Measurements from ENCODE around the gene ATG9A.

The ATG9A gene

DNA sequence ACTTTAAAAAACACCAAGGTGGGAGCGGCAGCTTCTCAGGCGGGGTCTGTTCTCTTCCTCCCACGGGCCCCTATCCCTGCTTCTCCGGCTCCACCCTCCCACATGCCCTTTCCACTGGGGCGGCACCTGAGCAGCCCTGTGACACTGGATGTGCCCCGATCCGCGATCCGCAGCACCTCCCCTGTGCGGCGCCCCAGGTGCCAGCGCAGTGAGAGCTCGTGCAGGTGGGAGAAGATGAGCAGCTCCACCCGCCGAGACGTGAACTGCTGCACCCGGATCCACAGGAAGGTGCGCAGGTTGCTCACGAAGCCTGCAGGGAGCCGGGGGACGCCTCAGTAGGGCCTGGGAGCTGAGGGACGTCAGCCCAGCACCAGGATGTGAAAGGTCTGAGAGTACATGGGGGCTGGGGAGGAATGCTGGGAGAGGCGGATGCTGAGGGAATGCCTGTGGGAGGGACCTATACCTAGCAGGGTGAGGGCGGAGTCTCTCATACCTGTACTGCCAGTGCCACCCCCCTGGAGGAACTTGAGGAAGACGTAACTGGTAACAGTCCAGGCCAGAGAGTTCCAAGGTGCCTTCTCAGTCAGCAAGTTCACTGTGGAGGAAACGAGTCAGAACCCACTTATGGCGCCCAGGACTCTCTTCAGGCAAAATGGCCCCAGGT is 13.4 kb downstream of the ATG9A start:
- ChIA-PET POLR2A (ENCODE audit: low non-redundant PET) (no interaction called here), CTCF (interaction anchor here (0.7 kb wide), 1 partner anchor 14 kb away, joined by 3 read pairs; the partner anchor contains the start of gene ANKZF1)
- peak overlapping the region; percentile 99 for H3K27ac ChIP-seq
- DNase-seq (ENCODE audit: low spot score) = no peak
- TF ChIP-seq, protein P1, sequence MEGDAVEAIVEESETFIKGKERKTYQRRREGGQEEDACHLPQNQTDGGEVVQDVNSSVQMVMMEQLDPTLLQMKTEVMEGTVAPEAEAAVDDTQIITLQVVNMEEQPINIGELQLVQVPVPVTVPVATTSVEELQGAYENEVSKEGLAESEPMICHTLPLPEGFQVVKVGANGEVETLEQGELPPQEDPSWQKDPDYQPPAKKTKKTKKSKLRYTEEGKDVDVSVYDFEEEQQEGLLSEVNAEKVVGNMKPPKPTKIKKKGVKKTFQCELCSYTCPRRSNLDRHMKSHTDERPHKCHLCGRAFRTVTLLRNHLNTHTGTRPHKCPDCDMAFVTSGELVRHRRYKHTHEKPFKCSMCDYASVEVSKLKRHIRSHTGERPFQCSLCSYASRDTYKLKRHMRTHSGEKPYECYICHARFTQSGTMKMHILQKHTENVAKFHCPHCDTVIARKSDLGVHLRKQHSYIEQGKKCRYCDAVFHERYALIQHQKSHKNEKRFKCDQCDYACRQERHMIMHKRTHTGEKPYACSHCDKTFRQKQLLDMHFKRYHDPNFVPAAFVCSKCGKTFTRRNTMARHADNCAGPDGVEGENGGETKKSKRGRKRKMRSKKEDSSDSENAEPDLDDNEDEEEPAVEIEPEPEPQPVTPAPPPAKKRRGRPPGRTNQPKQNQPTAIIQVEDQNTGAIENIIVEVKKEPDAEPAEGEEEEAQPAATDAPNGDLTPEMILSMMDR (conservative IDR thresholded peaks at IDR 0.05; ENCODE audit: low read depth) = no peak

DNA sequence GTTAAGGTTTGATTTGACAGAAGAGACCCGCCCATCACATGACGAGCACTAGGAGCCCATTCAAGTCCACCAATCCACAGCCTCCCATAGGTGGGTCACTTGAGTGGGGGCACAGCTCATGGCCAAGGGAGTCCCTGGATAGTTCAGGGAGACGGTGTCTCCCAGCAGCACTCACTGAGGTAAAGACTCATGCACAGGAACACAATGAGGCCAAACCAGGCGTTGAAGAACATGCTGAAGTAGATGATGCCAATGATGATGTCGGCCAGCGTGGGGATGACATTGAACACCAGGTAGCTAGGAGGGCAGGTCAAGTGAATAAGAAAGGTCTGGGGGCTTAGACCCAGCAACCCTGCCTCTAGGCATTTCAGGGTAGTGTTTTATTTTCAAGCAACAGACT is 14.7 kb downstream of the ATG9A start:
- ChIA-PET POLR2A (ENCODE audit: low non-redundant PET) (no interaction called here), CTCF (no interaction called here)
- TF ChIP-seq, protein P1 (conservative IDR thresholded peaks at IDR 0.05; ENCODE audit: low read depth) = no peak
- DNase-seq (ENCODE audit: low spot score) = no peak
- peak overlapping the region; percentile 93; the same call in 1 of the 2 replicates for H3K27ac ChIP-seq

DNA sequence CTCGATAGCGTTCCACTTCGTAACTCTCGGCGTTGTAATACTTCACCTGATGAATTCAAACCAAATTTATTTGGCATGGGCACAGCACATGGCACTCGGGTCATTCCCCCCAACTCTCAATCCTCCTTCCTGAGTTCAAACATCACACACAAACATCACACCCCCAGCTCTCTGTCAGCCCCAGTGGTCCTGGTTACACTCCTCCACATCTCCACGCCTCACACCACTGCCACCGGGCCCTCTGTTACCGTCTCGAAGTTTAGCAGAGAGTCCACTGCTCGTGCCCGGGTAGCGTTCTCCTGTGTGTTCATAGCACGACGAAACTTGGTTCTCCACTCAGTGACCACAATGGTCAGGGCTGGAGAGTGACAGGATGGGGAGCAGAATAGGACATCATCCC is 15.3 kb downstream of the ATG9A start:
- H3K27ac ChIP-seq = peak overlapping the region; percentile 93
- ChIA-PET POLR2A (ENCODE audit: low non-redundant PET) (no interaction called here), CTCF (no interaction called here)
- TF ChIP-seq, protein P1 (conservative IDR thresholded peaks at IDR 0.05; ENCODE audit: low read depth) = no peak
- no peak for DNase-seq (ENCODE audit: low spot score)

DNA sequence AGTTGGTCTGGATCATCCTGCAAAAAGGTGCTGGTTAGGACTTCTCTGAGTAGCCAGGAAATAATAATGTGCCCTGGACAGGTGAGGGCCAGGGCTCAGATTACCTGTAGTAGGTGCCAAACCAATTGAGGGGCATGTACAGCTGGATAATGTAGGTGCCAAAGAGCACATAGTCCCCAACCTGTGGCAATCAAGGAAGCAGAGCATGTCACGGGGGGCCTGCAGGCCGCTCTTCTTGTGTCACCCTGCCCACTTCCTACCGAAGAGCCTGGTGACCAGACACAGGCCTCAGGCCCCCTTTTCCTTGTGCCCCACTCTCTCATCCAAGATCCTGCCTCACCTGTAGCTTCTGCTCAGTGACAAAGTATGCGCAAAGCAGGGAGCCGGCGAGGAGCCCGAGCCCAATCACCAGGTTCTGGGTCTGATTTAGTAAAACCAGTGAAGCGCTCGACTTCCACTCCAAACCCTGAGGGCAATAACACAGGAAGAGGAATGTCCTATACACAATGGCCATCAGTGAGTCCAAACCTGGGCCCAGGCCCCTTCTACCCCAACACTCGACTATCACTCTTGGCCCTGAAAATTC is 15.9 kb downstream of the ATG9A start:
- DNase-seq (ENCODE audit: low spot score) = no peak
- H3K27ac ChIP-seq = peak overlapping the region; percentile 93
- ChIA-PET POLR2A (ENCODE audit: low non-redundant PET) (no interaction called here), CTCF (no interaction called here)
- TF ChIP-seq, protein P1 (conservative IDR thresholded peaks at IDR 0.05; ENCODE audit: low read depth) = no peak

DNA sequence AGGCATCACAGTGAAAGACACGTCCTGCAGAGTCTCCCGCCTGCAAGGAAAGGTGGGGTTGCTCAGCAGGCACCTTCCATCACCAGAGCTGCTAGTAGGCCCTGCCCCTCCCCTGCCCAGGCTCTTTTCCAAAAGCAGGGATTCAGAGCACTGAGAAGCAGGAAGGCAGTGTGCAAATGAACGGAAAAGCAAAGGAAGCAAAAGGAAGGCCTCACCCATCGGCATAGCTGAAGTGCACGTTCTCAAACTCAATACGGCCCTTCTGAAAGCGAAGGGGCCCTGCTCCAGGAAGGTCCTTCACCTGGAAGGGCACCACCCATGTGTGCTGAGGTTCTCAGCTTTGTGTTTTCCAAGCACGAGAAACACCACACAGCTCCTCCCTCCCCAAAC is 16.4 kb downstream of the ATG9A start:
- CTCF ChIA-PET = interaction anchor here (0.6 kb wide), 1 partner anchor 909 kb away, joined by 3 read pairs; no protein-coding TSS in a partner anchor
- H3K27ac ChIP-seq = peak overlapping the region; percentile 93
- TF ChIP-seq, protein P1 (conservative IDR thresholded peaks at IDR 0.05; ENCODE audit: low read depth) = no peak
- POLR2A ChIA-PET (ENCODE audit: low non-redundant PET) = no interaction called here
- DNase-seq (ENCODE audit: low spot score) = no peak

DNA sequence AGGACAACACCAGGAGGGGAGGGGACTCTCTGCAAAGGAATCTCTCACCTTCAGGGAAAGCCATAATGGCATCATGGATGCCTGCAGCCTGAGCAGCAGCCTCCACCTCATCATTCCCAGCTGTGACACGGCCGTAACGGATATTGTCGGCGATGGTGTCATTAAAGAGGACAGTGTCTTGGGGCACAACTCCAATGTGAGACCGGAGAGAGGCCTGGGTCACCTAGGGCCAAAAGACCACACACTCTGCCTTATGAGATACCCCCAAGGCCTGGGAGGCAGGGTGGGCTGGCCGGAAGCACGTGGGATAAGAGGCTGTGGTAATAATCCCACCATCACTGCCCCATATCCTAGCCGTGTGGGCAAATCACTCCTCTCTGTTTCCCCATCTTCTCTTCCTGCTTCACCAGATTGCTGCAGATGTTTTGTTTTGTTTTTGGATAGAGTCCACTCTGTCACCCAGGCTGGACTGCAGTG is 18.5 kb downstream of the ATG9A start:
- ChIA-PET POLR2A (ENCODE audit: low non-redundant PET) (no interaction called here), CTCF (interaction anchor here (0.6 kb wide), 1 partner anchor 84 kb away, joined by 3 read pairs; no protein-coding TSS in a partner anchor)
- no peak for DNase-seq (ENCODE audit: low spot score)
- TF ChIP-seq, protein P1 (conservative IDR thresholded peaks at IDR 0.05; ENCODE audit: low read depth) = no peak
- peak overlapping the region; percentile 93 for H3K27ac ChIP-seq

Data from RWPE1 (cell line).